ENCODE data around the gene MGAT3. TPM values are rescaled to one million over a fixed set of nuclear protein-coding genes. Genes with fewer than 3 reads are reported as not detected.

Gene MGAT3
- total and polyA plus RNA-seq, 2 of the 8 experiments (the other 6 are each of a cell fraction or from before 2014, with no cell fraction given) = 4.3 to 9.2 TPM

DNA sequence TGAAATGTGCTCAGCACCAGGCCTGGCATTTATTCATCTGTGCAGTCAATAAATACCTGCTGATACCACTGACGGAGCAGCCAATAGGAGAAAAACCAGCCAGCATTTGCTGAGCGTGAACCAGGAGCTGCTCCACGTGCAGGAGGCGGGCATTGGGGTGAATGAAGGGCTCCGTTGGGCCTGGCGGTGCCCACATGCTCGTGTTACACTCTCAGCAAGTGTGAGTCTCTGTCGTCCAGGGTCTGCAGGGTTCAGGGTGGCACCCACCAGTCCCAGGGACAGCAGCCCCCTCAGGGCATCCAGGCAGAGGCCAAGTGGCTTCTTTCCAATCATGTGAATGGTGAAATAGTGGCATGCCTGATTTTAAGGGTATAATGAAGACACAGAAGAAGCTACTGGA lies 79.9 kb downstream of the MGAT3 start:
- H4K20me1 ChIP-seq (replicated peaks in 1 of 2; ENCODE audit: control insufficient read depth in 1 of 2, insufficient read depth in 2 of 2, low read length in 2 of 2) = peaks cover 0 to 4% of the 10 kb centered on the region in 2 experiments
- H3K56ac ChIP-seq (replicated peaks; ENCODE audit: insufficient read length, low read depth, low read length) = no peak overlapping the region
- H3K27ac ChIP-seq (ENCODE audit: low read depth, low read length) = no peak overlapping the region
- no peak for DNase-seq (ENCODE audit: low read depth in 1 of 2, low spot score in 2 of 2)
- ChIA-PET CTCF (ENCODE audit: partially characterized antibody) (interaction anchor here (0.6 to 21.9 kb wide), 9 partner anchors 8 to 500 kb away, joined by 3 to 361 read pairs (median 4); partner anchors contain the start of gene MIEF1), POLR2A (ENCODE audit: partially characterized antibody) (interaction anchor here (1.1 to 3.6 kb wide), 3 partner anchors 13 to 133 kb away, joined by 3 to 61 read pairs (median 7); partner anchors contain the start of gene ATF4)
- H3K79me2 ChIP-seq (ENCODE audit: control insufficient read depth in 1 of 2, insufficient read depth in 2 of 2, low read length in 2 of 2) = peaks cover 0 to 5% of the 10 kb centered on the region in 2 experiments; a peak in 2 of 4 replicates
- no peak overlapping the region for H3K4me2 ChIP-seq (ENCODE audit: insufficient read depth in 1 of 2, low read depth in 2 of 2, low read length in 2 of 2)
- no peaks in the 10 kb centered on the region for H3K79me1 ChIP-seq (ENCODE audit: low read depth, low read length)
- H2BK12ac ChIP-seq (ENCODE audit: low read depth, low read length) = no peak overlapping the region
- FAIRE-seq = no peak
- 90% methylated on average over 8 of the region's 8 CpGs; no CpG with 5 or more reads in 1 of the 2 experiments for WGBS, 2 experiments (ENCODE audit: extremely low coverage in 1 of 2, insufficient coverage in 1 of 2, insufficient read length in 1 of 2, insufficient replicate concordance in 2 of 2, low coverage in 1 of 2, low lambda C conversion rate in 2 of 2, missing lambda C conversion rate in 1 of 2)
- H3K9me3 ChIP-seq (ENCODE audit: insufficient read depth in 2 of 2, low read depth in 1 of 2, low read length in 1 of 2) = no peaks in the 10 kb centered on the region
- no peak overlapping the region for H2BK5ac ChIP-seq (ENCODE audit: low read depth, low read length)
- no peak overlapping the region for H2AFZ ChIP-seq (ENCODE audit: low read length)
- no peak overlapping the region for H3K4ac ChIP-seq (replicated peaks; ENCODE audit: insufficient read length, low read depth, low read length)
- H4K91ac ChIP-seq (replicated peaks; ENCODE audit: insufficient read length, low read length) = no peak overlapping the region
- H3K23ac ChIP-seq (ENCODE audit: insufficient read length) = no peak overlapping the region
- no peak overlapping the region for H3K18ac ChIP-seq (ENCODE audit: extremely low read depth, low read length)
- peaks cover 8% of the 10 kb centered on the region for H3K23me2 ChIP-seq (ENCODE audit: low read depth, low read length)
- H3K4me1 ChIP-seq (replicated peaks in 1 of 4; ENCODE audit: control insufficient read depth in 3 of 4, insufficient read depth in 4 of 4, low read length in 3 of 4) = peaks cover 11 to 34% (median 23%) of the 10 kb centered on the region in 4 experiments
- H2BK15ac ChIP-seq (ENCODE audit: low read length) = no peak overlapping the region
- H2BK20ac ChIP-seq (ENCODE audit: low read length) = no peak overlapping the region
- no peaks in the 10 kb centered on the region for H3K27me3 ChIP-seq (replicated peaks in 1 of 4; ENCODE audit: control insufficient read depth in 3 of 4, extremely low read depth in 1 of 4, insufficient read depth in 3 of 4, low read length in 3 of 4)
- H4K8ac ChIP-seq (ENCODE audit: extremely low read depth, insufficient read depth, low read length) = no peak overlapping the region
- no peak overlapping the region for H3K9ac ChIP-seq (replicated peaks in 1 of 4; ENCODE audit: extremely low read depth in 1 of 4, low read depth in 3 of 4, low read length in 3 of 4)
- H3K4me3 ChIP-seq (ENCODE audit: extremely low read depth in 1 of 4, insufficient read depth in 2 of 4, low read depth in 3 of 4, low read length in 4 of 4) = no peak overlapping the region
- H2BK120ac ChIP-seq (replicated peaks; ENCODE audit: low read depth, low read length) = no peak overlapping the region
- H4K5ac ChIP-seq (ENCODE audit: insufficient read length, low read depth, low read length) = no peak overlapping the region
- no peaks in the 10 kb centered on the region for H3K36me3 ChIP-seq (ENCODE audit: control insufficient read depth in 2 of 4, insufficient read depth in 4 of 4, low read length in 3 of 4)
- H3K14ac ChIP-seq (ENCODE audit: insufficient read length) = no peak overlapping the region
- no peak overlapping the region for H2AK5ac ChIP-seq (ENCODE audit: low read depth, low read length)

Data from H1 (cell line).